Measurements from ENCODE around the gene ABCG2.

- no peak for TF ChIP-seq POLR2AphosphoS5 (IDR thresholded peaks at IDR 0.05)
- TF ChIP-seq CTCF (IDR thresholded peaks at IDR 0.05) = no peak
- no peak for TF ChIP-seq POLR2A (IDR thresholded peaks at IDR 0.05)
Measured at GRCh38 chr4:88130003-88130402, 28.4 kb downstream of the ABCG2 start.

Data from prostate gland (tissue), 2 donors.